HepG2 (cell line): ENCODE measurements around the gene IL3RA. TPM values are rescaled to one million over a fixed set of nuclear protein-coding genes. Genes with fewer than 3 reads are reported as not detected.

Experiments
- ATAC-seq: fragments of 200-7000 bp; cut with Tn5 transposase; 3 replicates; pipeline ENCODE4 v1.9.1; 2020; ENCODE audit warnings: mild to moderate bottlenecking, moderate library complexity
- BruUV-seq: library from RNA; stranded (reverse); fragments of 400-500 nt; replicated peaks from 2 replicates; lab custom pipeline; 2021; lab: Mats Ljungman, UMichigan
- CTCF ChIA-PET: fragments of 300-600 bp; formaldehyde crosslinking; extraction: SDS; loops from one replicate; lab custom pipeline; 2021; ENCODE audit warnings: low total read pairs, inconsistent platforms, low intra/inter-chr PET ratio; lab: Yijun Ruan, JAX
- POLR2A ChIA-PET: fragments of 350-600 bp; sonication (Branson Sonifier 250); formaldehyde crosslinking; loops from one replicate; lab custom pipeline; 2020; ENCODE audit warnings: antibody characterized with exemption, inconsistent platforms; lab: Yijun Ruan, JAX
- DNase-seq: peaks from one replicate; pipeline ENCODE4 v3.0.0-alpha.2; 2015; ENCODE audit warnings: low spot score
- FAIRE-seq: peaks from 3 replicates; lab custom pipeline; 2011; peaks lifted over from hg19 to GRCh38; lab: Jason Lieb, UNC
- H2AFZ ChIP-seq: one replicate; pipeline ENCODE4 v1.6.1; 2011; ENCODE audit warnings: low read length, inconsistent platforms
- H3K27ac ChIP-seq: fragments of 300-600 bp; 3 replicates; pipeline ENCODE4 v1.8.0; 2011; ENCODE audit warnings: mixed run types, mild to moderate bottlenecking, mixed read lengths, low read length, inconsistent platforms; ENCODE audit not compliant: insufficient read depth; ENCODE audit errors: extremely low read length
- H3K27me3 ChIP-seq, 2 experiments: fragments of 200-600 bp in 1 of 2; 2 replicates in 1 of 2; 3 replicates in 1 of 2; pipeline versions ENCODE4 v1.6.0 to v1.8.0; 2011; ENCODE audit warnings: low read length in 2 of 2, mild to moderate bottlenecking in 2 of 2, moderate library complexity in 2 of 2, inconsistent platforms in 1 of 2; ENCODE audit not compliant: insufficient read depth in 2 of 2, control insufficient read depth in 1 of 2
- H3K36me3 ChIP-seq, 2 experiments: fragments of 200-600 bp in 1 of 2; replicated peaks in 1 of 2; 2 replicates in 1 of 2; 3 replicates in 1 of 2; pipeline versions ENCODE4 v1.5.1 to v1.8.0; 2011; ENCODE audit warnings: low read length in 2 of 2, inconsistent platforms in 1 of 2; ENCODE audit not compliant: insufficient read depth in 2 of 2, control insufficient read depth in 1 of 2
- H3K4me1 ChIP-seq: 2 replicates; pipeline ENCODE4 v1.5.1; 2012; ENCODE audit warnings: low read length, inconsistent platforms; ENCODE audit not compliant: insufficient read depth
- H3K4me2 ChIP-seq: 2 replicates; pipeline ENCODE4 v1.6.0; 2011; ENCODE audit warnings: low read depth, low read length, inconsistent platforms
- H3K4me3 ChIP-seq, 3 experiments: fragments of 200-600 bp in 1 of 3; sonication (generic), shearing (Covaris generic) in 1 of 3; replicated peaks in 1 of 3; 2 replicates each; pipeline ENCODE4 v1.5.1; 2011 to 2016; ENCODE audit warnings: low read length in 3 of 3, inconsistent platforms in 2 of 3, low read depth in 2 of 3, mild to moderate bottlenecking in 2 of 3, control low read depth in 1 of 3, mixed read lengths in 1 of 3; ENCODE audit not compliant: insufficient read depth in 1 of 3
- H3K79me2 ChIP-seq: one replicate; pipeline ENCODE4 v1.6.1; 2011; ENCODE audit warnings: low read length, inconsistent platforms; ENCODE audit not compliant: insufficient read depth
- H3K9ac ChIP-seq: 2 replicates; pipeline ENCODE4 v1.6.0; 2011; ENCODE audit warnings: mild to moderate bottlenecking, low read depth, low read length, inconsistent platforms; ENCODE audit not compliant: insufficient read depth
- H3K9me3 ChIP-seq: 2 replicates; pipeline ENCODE4 v1.5.1; 2012; ENCODE audit warnings: mild to moderate bottlenecking, low read length
- H4K20me1 ChIP-seq: 2 replicates; pipeline ENCODE4 v1.6.0; 2011; ENCODE audit warnings: inconsistent platforms, mild to moderate bottlenecking, low read length, moderate library complexity; ENCODE audit not compliant: insufficient read depth
- AGO1 ChIP-seq: fragments of 200-400 bp; formaldehyde crosslinking; IDR thresholded peaks from 2 replicates; pipeline ENCODE4 v1.6.1; 2017; ENCODE audit warnings: mild to moderate bottlenecking, low read depth, low read length, moderate library complexity; ENCODE audit not compliant: poor library complexity, severe bottlenecking
- AGO2 ChIP-seq: fragments of 200-400 bp; formaldehyde crosslinking; optimal IDR thresholded peaks from 2 replicates; pipeline ENCODE3; 2017; ENCODE audit warnings: mild to moderate bottlenecking, low read depth, low read length, moderate library complexity
- EP300 ChIP-seq, 3 experiments: sonication (generic) in 1 of 3; formaldehyde crosslinking in 1 of 3; IDR thresholded peaks; 2 replicates each; pipeline versions ENCODE4 v1.5.1 to v1.6.1; 2011 to 2020; ENCODE audit warnings: low read depth in 2 of 3, low read length in 2 of 3, borderline replicate concordance in 1 of 3, improper control_type of control experiment in 1 of 3, mild to moderate bottlenecking in 1 of 3, missing genetic modification reagents in 1 of 3, moderate library complexity in 1 of 3
- HNRNPLL ChIP-seq: fragments of 200-400 bp; formaldehyde crosslinking; IDR thresholded peaks from 2 replicates; pipeline ENCODE4 v1.6.1; 2017; ENCODE audit warnings: mild to moderate bottlenecking, low read depth, low read length; ENCODE audit not compliant: poor library complexity, severe bottlenecking
- KLF6 ChIP-seq: IDR thresholded peaks from 2 replicates; pipeline ENCODE4 v1.8.0; 2016; ENCODE audit warnings: missing biosample characterization, missing genetic modification reagents
- MXD4 ChIP-seq: IDR thresholded peaks from 2 replicates; pipeline ENCODE4 v1.6.1; 2016; ENCODE audit warnings: mild to moderate bottlenecking, missing biosample characterization, missing genetic modification reagents
- POLR2G ChIP-seq: fragments of 200-400 bp; formaldehyde crosslinking; IDR thresholded peaks from 2 replicates; pipeline ENCODE4 v1.6.1; 2018; ENCODE audit warnings: mild to moderate bottlenecking, low read depth, low read length, moderate library complexity
- RBM22 ChIP-seq: fragments of 200-400 bp; formaldehyde crosslinking; optimal IDR thresholded peaks from 2 replicates; pipeline ENCODE3; 2017; ENCODE audit warnings: mild to moderate bottlenecking, low read length, moderate library complexity
- SOX6 ChIP-seq, 2 experiments: fragments of 450-650 bp in 1 of 2; sonication (generic) in 1 of 2; formaldehyde crosslinking in 1 of 2; IDR thresholded peaks; 2 replicates each; pipeline versions ENCODE4 v1.4.0 to v1.6.1; 2017 to 2020; ENCODE audit warnings: antibody characterized with exemption in 1 of 2, mild to moderate bottlenecking in 1 of 2, missing genetic modification reagents in 1 of 2
- ZNF569 ChIP-seq: sonication (generic); formaldehyde crosslinking; IDR thresholded peaks from 2 replicates; pipeline ENCODE4 v1.5.0; 2020; ENCODE audit warnings: mild to moderate bottlenecking, missing genetic modification reagents, moderate library complexity, borderline replicate concordance
- ZNF768 ChIP-seq: sonication (generic); formaldehyde crosslinking; IDR thresholded peaks from 2 replicates; pipeline ENCODE4 v1.4.0; 2020; ENCODE audit warnings: missing genetic modification reagents
- WGBS: methylation state at CpG from one replicate; pipeline ENCODE4 v1.1.6; 2017; ENCODE audit warnings: low lambda C conversion rate; 5-methylcytosine and 5-hydroxymethylcytosine counted together
- in situ Hi-C: cut with HindIII; loops from 2 replicates; pipeline ENCODE4 v1.10.0; 2017; ENCODE audit warnings: low pct_unique_long_range_greater_than_20kb; ENCODE audit not compliant: extremely low pct_ligation_motif_present
- intact Hi-C: fragments of 100-400 bp; cut with micrococcal nuclease; formaldehyde crosslinking; loops from one replicate; pipeline ENCODE4 v1.10.0; 2022; ENCODE audit not compliant: unreplicated experiment
- polyA plus RNA-seq, 8 experiments: library from polyadenylated mRNA; depleted of rRNA in 3 of 8; stranded (reverse) in 7 of 8; unstranded in 1 of 8; fragments of >200 nt; fragmentation: Illumina TruSeq in 4 of 8; extraction: Trizol in 4 of 8; gene quantifications; 2 replicates each; pipeline versions ENCODE4 v1.2.1 to v1.2.3, GENCODE V29; 2011 to 2016; ENCODE audit warnings: low read depth in 4 of 8, missing spikeins in 1 of 8, mixed read lengths in 1 of 8; ENCODE audit not compliant: insufficient read depth in 1 of 8
- total RNA-seq, 5 experiments: library from RNA; depleted of rRNA; stranded (reverse); fragments of >200 nt; fragmentation: Illumina TruSeq; extraction: Trizol; gene quantifications; 2 replicates each; pipeline ENCODE4 v1.2.3, GENCODE V29; 2016; ENCODE audit warnings: low read depth in 1 of 5
- TF ChIP-seq, protein P1 (sequence below): sonication (generic); formaldehyde crosslinking; IDR thresholded peaks from 2 replicates; pipeline ENCODE4 v1.5.0; 2020; ENCODE audit warnings: mild to moderate bottlenecking, missing genetic modification reagents, borderline replicate concordance
- TF ChIP-seq, protein P2 (sequence below): sonication (generic); formaldehyde crosslinking; IDR thresholded peaks from 2 replicates; pipeline ENCODE4 v1.5.0; 2020; ENCODE audit warnings: mild to moderate bottlenecking, low read depth, missing genetic modification reagents, borderline replicate concordance
- TF ChIP-seq, protein P3 (sequence below): IDR thresholded peaks from 2 replicates; pipeline ENCODE4 v1.6.1; 2016; ENCODE audit warnings: low read depth, borderline replicate concordance

Gene IL3RA
- total and polyA plus RNA-seq, 2 of the 13 experiments (the other 11 are each of a cell fraction or from before 2014, with no cell fraction given) = not detected

DNA sequence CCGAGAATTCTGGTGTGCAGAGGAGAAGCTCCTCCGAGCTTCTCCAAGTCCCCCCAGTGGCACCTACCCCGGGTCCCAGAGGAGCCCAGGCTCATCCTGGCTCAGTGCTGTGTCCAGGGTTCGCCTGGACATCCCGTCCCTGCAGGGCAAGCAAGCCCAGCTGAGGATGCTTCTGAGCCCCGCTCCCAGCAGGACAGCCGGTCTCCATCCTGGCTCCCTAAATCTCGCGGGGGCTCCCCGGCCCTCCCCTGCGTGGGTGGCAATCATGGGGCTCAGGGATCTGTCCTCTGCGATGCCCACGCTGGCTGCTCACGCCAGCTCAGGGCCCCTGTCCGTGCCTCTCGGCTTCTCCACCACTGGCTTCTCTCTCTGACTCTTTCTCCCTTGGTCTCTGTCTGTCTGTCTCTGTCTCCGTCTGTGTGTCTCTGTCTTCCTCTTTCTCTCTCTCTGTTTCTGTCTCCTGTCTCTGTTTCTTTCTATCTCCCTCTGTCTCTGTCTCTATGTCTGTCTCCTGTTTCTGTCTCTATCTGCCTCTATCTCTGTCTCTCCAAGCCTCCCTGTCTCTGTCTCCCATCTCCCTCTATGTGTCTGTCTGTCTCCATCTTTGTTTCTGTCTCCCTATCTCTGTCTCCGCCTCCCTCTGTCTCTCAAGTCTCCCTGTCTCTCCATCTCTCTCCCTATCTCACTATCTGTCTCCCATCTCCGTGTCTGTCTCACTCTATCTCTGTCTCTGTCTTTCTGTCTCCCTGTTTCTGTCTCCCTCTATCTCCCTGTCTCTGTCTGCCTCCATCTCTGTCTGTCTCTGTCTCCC lies 83.2 kb downstream of the IL3RA start:
- TF ChIP-seq SOX6 (IDR thresholded peaks at IDR 0.05) (no peak), SOX6 (CRISPR knock-in tag; IDR thresholded peaks at IDR 0.05) (no peak), ZNF569 (CRISPR knock-in tag) (no peak), MXD4 (CRISPR knock-in tag) (no peak), HNRNPLL (peak; percentile 15), AGO2 (peak; percentile 89), AGO1 (peak; percentile 98), EP300 (IDR thresholded peaks at IDR 0.05; ENCODE audit: low read depth in 2 of 2, low read length in 2 of 2) (no peak), EP300 (CRISPR knock-in tag; IDR thresholded peaks at IDR 0.05; ENCODE audit: borderline replicate concordance) (no peak), RBM22 (peak; percentile 66), POLR2G (peak; percentile 8; the same call in 1 of the 2 replicates), ZNF768 (CRISPR knock-in tag) (peak; percentile 25; the same call in 1 of the 2 replicates), KLF6 (no peak)
- TF ChIP-seq, protein P1, sequence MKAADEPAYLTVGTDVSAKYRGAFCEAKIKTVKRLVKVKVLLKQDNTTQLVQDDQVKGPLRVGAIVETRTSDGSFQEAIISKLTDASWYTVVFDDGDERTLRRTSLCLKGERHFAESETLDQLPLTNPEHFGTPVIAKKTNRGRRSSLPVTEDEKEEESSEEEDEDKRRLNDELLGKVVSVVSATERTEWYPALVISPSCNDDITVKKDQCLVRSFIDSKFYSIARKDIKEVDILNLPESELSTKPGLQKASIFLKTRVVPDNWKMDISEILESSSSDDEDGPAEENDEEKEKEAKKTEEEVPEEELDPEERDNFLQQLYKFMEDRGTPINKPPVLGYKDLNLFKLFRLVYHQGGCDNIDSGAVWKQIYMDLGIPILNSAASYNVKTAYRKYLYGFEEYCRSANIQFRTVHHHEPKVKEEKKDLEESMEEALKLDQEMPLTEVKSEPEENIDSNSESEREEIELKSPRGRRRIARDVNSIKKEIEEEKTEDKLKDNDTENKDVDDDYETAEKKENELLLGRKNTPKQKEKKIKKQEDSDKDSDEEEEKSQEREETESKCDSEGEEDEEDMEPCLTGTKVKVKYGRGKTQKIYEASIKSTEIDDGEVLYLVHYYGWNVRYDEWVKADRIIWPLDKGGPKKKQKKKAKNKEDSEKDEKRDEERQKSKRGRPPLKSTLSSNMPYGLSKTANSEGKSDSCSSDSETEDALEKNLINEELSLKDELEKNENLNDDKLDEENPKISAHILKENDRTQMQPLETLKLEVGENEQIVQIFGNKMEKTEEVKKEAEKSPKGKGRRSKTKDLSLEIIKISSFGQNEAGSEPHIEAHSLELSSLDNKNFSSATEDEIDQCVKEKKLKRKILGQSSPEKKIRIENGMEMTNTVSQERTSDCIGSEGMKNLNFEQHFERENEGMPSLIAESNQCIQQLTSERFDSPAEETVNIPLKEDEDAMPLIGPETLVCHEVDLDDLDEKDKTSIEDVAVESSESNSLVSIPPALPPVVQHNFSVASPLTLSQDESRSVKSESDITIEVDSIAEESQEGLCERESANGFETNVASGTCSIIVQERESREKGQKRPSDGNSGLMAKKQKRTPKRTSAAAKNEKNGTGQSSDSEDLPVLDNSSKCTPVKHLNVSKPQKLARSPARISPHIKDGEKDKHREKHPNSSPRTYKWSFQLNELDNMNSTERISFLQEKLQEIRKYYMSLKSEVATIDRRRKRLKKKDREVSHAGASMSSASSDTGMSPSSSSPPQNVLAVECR (CRISPR knock-in tag) = no peak
- TF ChIP-seq, protein P2, sequence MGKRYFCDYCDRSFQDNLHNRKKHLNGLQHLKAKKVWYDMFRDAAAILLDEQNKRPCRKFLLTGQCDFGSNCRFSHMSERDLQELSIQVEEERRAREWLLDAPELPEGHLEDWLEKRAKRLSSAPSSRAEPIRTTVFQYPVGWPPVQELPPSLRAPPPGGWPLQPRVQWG (CRISPR knock-in tag) = no peak
- TF ChIP-seq, protein P3, sequence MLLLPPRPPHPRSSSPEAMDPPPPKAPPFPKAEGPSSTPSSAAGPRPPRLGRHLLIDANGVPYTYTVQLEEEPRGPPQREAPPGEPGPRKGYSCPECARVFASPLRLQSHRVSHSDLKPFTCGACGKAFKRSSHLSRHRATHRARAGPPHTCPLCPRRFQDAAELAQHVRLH (CRISPR knock-in tag) = no peak
- BruUV-seq = no TSS peak
- FAIRE-seq (no peak), DNase-seq (no peak), ATAC-seq (peak; percentile 9)
- H3K9me3 ChIP-seq = peaks cover 16% of the 10 kb centered on the region; the same call in 1 of the 2 replicates
- peaks cover 9 to 13% of the 10 kb centered on the region in 2 experiments; a peak in 4 of 5 replicates for H3K36me3 ChIP-seq
- ChIA-PET CTCF (no interaction called here), POLR2A (no interaction called here)
- in situ Hi-C loops (no loop called here), intact Hi-C loops (no loop called here)
- H3K27me3 ChIP-seq = no peaks in the 10 kb centered on the region
- H3K4me3 ChIP-seq = no peak overlapping the region
- H4K20me1 ChIP-seq = peaks cover 3% of the 10 kb centered on the region; the same call in 1 of the 2 replicates
- 92% methylated on average over 14 of the region's 19 CpGs for WGBS
- no peak overlapping the region for H3K9ac ChIP-seq
- H3K4me1 ChIP-seq = peaks cover 12% of the 10 kb centered on the region
- no peak overlapping the region for H2AFZ ChIP-seq
- H3K4me2 ChIP-seq = no peak overlapping the region
- H3K27ac ChIP-seq = no peak overlapping the region
- H3K79me2 ChIP-seq = no peaks in the 10 kb centered on the region
